ENCODE data around the gene POU4F2. TPM values are rescaled to one million over a fixed set of nuclear protein-coding genes. Genes with fewer than 3 reads are reported as not detected.
"Not testable (repeated sequence)": the region's sequence is repeated elsewhere in the genome, so short reads cannot be mapped to it uniquely, and the experiment has no call there.

The POU4F2 gene
- total and polyA plus RNA-seq, 2 donors (not counting 1 experiment from before 2014, with no cell fraction given): not detected

DNA sequence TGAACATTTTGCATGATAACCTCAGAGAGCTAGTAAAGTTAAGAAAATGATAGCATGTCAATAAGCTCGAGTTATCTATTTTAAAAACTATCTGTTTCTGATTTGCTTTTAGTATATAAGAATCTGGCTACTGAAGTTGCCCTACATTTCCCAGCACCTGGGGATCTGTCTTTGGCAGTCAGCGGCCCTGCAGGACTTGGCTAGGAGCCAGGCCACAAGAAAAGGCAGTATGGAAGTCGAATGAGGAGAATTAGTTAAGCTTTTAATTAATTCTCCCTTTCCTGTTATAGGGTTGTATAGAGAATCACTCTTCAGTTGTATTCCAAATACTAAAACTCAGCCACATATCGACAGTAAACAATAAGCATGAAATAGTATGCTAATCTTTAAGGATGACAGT is 22.7 kb downstream of the POU4F2 start:
- H2AFZ ChIP-seq (ENCODE audit: low read length): no peak overlapping the region
- no peaks in the 10 kb centered on the region for H3K27me3 ChIP-seq (ENCODE audit: control insufficient read depth, insufficient read depth, low read length)
- no peak for TF ChIP-seq EZH2 (IDR thresholded peaks at IDR 0.05; ENCODE audit: low read length, missing control alignments)
- TF ChIP-seq, protein P1, sequence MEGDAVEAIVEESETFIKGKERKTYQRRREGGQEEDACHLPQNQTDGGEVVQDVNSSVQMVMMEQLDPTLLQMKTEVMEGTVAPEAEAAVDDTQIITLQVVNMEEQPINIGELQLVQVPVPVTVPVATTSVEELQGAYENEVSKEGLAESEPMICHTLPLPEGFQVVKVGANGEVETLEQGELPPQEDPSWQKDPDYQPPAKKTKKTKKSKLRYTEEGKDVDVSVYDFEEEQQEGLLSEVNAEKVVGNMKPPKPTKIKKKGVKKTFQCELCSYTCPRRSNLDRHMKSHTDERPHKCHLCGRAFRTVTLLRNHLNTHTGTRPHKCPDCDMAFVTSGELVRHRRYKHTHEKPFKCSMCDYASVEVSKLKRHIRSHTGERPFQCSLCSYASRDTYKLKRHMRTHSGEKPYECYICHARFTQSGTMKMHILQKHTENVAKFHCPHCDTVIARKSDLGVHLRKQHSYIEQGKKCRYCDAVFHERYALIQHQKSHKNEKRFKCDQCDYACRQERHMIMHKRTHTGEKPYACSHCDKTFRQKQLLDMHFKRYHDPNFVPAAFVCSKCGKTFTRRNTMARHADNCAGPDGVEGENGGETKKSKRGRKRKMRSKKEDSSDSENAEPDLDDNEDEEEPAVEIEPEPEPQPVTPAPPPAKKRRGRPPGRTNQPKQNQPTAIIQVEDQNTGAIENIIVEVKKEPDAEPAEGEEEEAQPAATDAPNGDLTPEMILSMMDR (conservative IDR thresholded peaks at IDR 0.05 in 1 of 2, IDR thresholded peaks at IDR 0.05 in 1 of 2; ENCODE audit: low read depth in 1 of 2, low read length in 2 of 2): no peak
- H3K4me1 ChIP-seq (ENCODE audit: control insufficient read depth, extremely low read depth, insufficient read depth, low read length): no peaks in the 10 kb centered on the region
- no peak overlapping the region for H3K27ac ChIP-seq (ENCODE audit: insufficient read depth, low read length)
- H3K36me3 ChIP-seq (ENCODE audit: control insufficient read depth, insufficient read depth, low read length): no peaks in the 10 kb centered on the region
- no peak for DNase-seq (ENCODE audit: low read depth in 2 of 2)
- H3K79me2 ChIP-seq (ENCODE audit: control insufficient read depth, insufficient read depth, low read length): no peaks in the 10 kb centered on the region
- H3K4me3 ChIP-seq (replicated peaks in 1 of 4; ENCODE audit: control extremely low read depth in 1 of 4, insufficient read depth in 1 of 4, low read depth in 3 of 4, low read length in 4 of 4): no peak overlapping the region
- H3K9me3 ChIP-seq (ENCODE audit: control insufficient read depth, insufficient read depth, low read depth, low read length): no peaks in the 10 kb centered on the region
- no peak overlapping the region for H3K4me2 ChIP-seq (ENCODE audit: extremely low read depth, insufficient read depth, low read length)
- no peaks in the 10 kb centered on the region for H4K20me1 ChIP-seq (ENCODE audit: control insufficient read depth, extremely low read depth, insufficient read depth, low read length)
- no peak overlapping the region for H3K9ac ChIP-seq (ENCODE audit: insufficient read depth, low read length)

GRCh38 chr4:146663968-146664311 is 25.2 kb downstream of the POU4F2 start:
- H3K4me1 ChIP-seq (ENCODE audit: control insufficient read depth, extremely low read depth, insufficient read depth, low read length); H3K27me3 ChIP-seq (ENCODE audit: control insufficient read depth, insufficient read depth, low read length); H3K27ac ChIP-seq (ENCODE audit: insufficient read depth, low read length); H3K9ac ChIP-seq (ENCODE audit: insufficient read depth, low read length); H3K36me3 ChIP-seq (ENCODE audit: control insufficient read depth, insufficient read depth, low read length); H3K4me3 ChIP-seq (replicated peaks in 1 of 4; ENCODE audit: control extremely low read depth in 1 of 4, insufficient read depth in 1 of 4, low read depth in 3 of 4, low read length in 4 of 4); H2AFZ ChIP-seq (ENCODE audit: low read length); H3K9me3 ChIP-seq (ENCODE audit: control insufficient read depth, insufficient read depth, low read depth, low read length); H4K20me1 ChIP-seq (ENCODE audit: control insufficient read depth, extremely low read depth, insufficient read depth, low read length); H3K4me2 ChIP-seq (ENCODE audit: extremely low read depth, insufficient read depth, low read length); H3K79me2 ChIP-seq (ENCODE audit: control insufficient read depth, insufficient read depth, low read length); DNase-seq (ENCODE audit: low read depth in 2 of 2): not testable (repeated sequence)

- Histone ChIP-seq H3K36me3 (ENCODE audit: control insufficient read depth, insufficient read depth, low read length) (no peaks in the 10 kb centered on the region), H3K27me3 (ENCODE audit: control insufficient read depth, insufficient read depth, low read length) (no peaks in the 10 kb centered on the region), H3K27ac (ENCODE audit: insufficient read depth, low read length) (no peak overlapping the region)
Observed at GRCh38 chr4:146674829-146675570, 36.3 kb downstream of the POU4F2 start.

More at GRCh38 chr4:146674829-146675570, 36.3 kb downstream of the POU4F2 start:
- DNase-seq (ENCODE audit: low read depth in 2 of 2): no peak
- H4K20me1 ChIP-seq (ENCODE audit: control insufficient read depth, extremely low read depth, insufficient read depth, low read length): no peaks in the 10 kb centered on the region
- H3K4me2 ChIP-seq (ENCODE audit: extremely low read depth, insufficient read depth, low read length): no peak overlapping the region
- H3K4me3 ChIP-seq (replicated peaks in 1 of 4; ENCODE audit: control extremely low read depth in 1 of 4, insufficient read depth in 1 of 4, low read depth in 3 of 4, low read length in 4 of 4): no peak overlapping the region
- TF ChIP-seq, protein P1 (conservative IDR thresholded peaks at IDR 0.05 in 1 of 2, IDR thresholded peaks at IDR 0.05 in 1 of 2; ENCODE audit: low read depth in 1 of 2, low read length in 2 of 2): no peak
- no peak for TF ChIP-seq EZH2 (IDR thresholded peaks at IDR 0.05; ENCODE audit: low read length, missing control alignments)
- H3K9me3 ChIP-seq (ENCODE audit: control insufficient read depth, insufficient read depth, low read depth, low read length): no peaks in the 10 kb centered on the region
- no peaks in the 10 kb centered on the region for H3K79me2 ChIP-seq (ENCODE audit: control insufficient read depth, insufficient read depth, low read length)
- no peak overlapping the region for H2AFZ ChIP-seq (ENCODE audit: low read length)
- H3K9ac ChIP-seq (ENCODE audit: insufficient read depth, low read length): no peak overlapping the region
- H3K4me1 ChIP-seq (ENCODE audit: control insufficient read depth, extremely low read depth, insufficient read depth, low read length): no peaks in the 10 kb centered on the region

Other genes with a start within 250 kb of the POU4F2 start
- gene SLC10A7, start 117.0 kb upstream of the POU4F2 start, total RNA-seq: 5.9 and 7.4 TPM in 2 replicates
- gene SLC10A7, start 117.0 kb upstream of the POU4F2 start, polyA plus RNA-seq: 9.4 and 12.6 TPM in 2 replicates